ENCODE data around the gene RFPL3.

Gene RFPL3

GRCh38 chr22:32396255-32396654 is 38.6 kb downstream of the RFPL3 start:
- ChIA-PET POLR2A (no interaction called here), CTCF (interaction anchor here (0.6 kb wide), 1 partner anchor 16 kb away, joined by 6 read pairs; no protein-coding TSS in a partner anchor)
- H3K4me1 ChIP-seq (ENCODE audit: control insufficient read depth, insufficient read depth, low read length): no peaks in the 10 kb centered on the region
- TF ChIP-seq PRDM4 (tag by site-specific recombination; IDR thresholded peaks at IDR 0.05) (no peak), HOXA7 (CRISPR knock-in tag; IDR thresholded peaks at IDR 0.05; ENCODE audit: borderline replicate concordance) (no peak), ZNF423 (tag by site-specific recombination; IDR thresholded peaks at IDR 0.05) (no peak), ZNF530 (tag by site-specific recombination; IDR thresholded peaks at IDR 0.05; ENCODE audit: low read depth) (no peak), ZNF362 (tag by site-specific recombination; IDR thresholded peaks at IDR 0.05) (no peak), ZNF391 (tag by site-specific recombination; IDR thresholded peaks at IDR 0.05; ENCODE audit: borderline replicate concordance, low read depth) (no peak), GLI4 (tag by site-specific recombination; IDR thresholded peaks at IDR 0.05) (no peak), GFI1B (tag by site-specific recombination; IDR thresholded peaks at IDR 0.05) (no peak), ZBTB7A (tag by site-specific recombination; IDR thresholded peaks at IDR 0.05; ENCODE audit: low read depth) (no peak), ZBTB44 (tag by site-specific recombination; IDR thresholded peaks at IDR 0.05) (no peak), ZNF701 (tag by site-specific recombination; IDR thresholded peaks at IDR 0.05) (no peak)
- H3K9me3 ChIP-seq (ENCODE audit: control insufficient read depth, insufficient read depth, low read depth, low read length): no peaks in the 10 kb centered on the region
- no peak overlapping the region for H3K27ac ChIP-seq (ENCODE audit: extremely low read depth, low read depth, low read length)
- H3K36me3 ChIP-seq (ENCODE audit: control insufficient read depth in 2 of 2, insufficient read depth in 1 of 2, low read length in 2 of 2): peaks cover 85 to 99% of the 10 kb centered on the region in 2 experiments
- H3K4me3 ChIP-seq (ENCODE audit: low read depth, low read length): no peak overlapping the region

GRCh38 chr22:32396746-32397145 is 39.1 kb downstream of the RFPL3 start:
- Histone ChIP-seq H3K4me1 (ENCODE audit: control insufficient read depth, insufficient read depth, low read length) (no peaks in the 10 kb centered on the region), H3K36me3 (ENCODE audit: control insufficient read depth in 2 of 2, insufficient read depth in 1 of 2, low read length in 2 of 2) (peaks cover 81 to 99% of the 10 kb centered on the region in 2 experiments), H3K27ac (ENCODE audit: extremely low read depth, low read depth, low read length) (no peak overlapping the region), H3K4me3 (ENCODE audit: low read depth, low read length) (no peak overlapping the region), H3K9me3 (ENCODE audit: control insufficient read depth, insufficient read depth, low read depth, low read length) (no peaks in the 10 kb centered on the region)
- ChIA-PET POLR2A (no interaction called here), CTCF (interaction anchor here (0.6 kb wide), 1 partner anchor 16 kb away, joined by 6 read pairs; no protein-coding TSS in a partner anchor)
- no peak for TF ChIP-seq ZNF174 (tag by site-specific recombination; IDR thresholded peaks at IDR 0.05)
- TF ChIP-seq, protein P1, sequence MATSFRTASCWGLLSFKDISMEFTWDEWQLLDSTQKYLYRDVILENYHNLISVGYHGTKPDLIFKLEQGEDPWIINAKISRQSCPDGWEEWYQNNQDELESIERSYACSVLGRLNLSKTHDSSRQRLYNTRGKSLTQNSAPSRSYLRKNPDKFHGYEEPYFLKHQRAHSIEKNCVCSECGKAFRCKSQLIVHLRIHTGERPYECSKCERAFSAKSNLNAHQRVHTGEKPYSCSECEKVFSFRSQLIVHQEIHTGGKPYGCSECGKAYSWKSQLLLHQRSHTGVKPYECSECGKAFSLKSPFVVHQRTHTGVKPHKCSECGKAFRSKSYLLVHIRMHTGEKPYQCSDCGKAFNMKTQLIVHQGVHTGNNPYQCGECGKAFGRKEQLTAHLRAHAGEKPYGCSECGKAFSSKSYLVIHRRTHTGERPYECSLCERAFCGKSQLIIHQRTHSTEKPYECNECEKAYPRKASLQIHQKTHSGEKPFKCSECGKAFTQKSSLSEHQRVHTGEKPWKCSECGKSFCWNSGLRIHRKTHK (tag by site-specific recombination; IDR thresholded peaks at IDR 0.05): no peak
- TF ChIP-seq ZNF391 (tag by site-specific recombination; IDR thresholded peaks at IDR 0.05; ENCODE audit: borderline replicate concordance, low read depth): no peak
- TF ChIP-seq ZBTB1 (tag by site-specific recombination; IDR thresholded peaks at IDR 0.05): no peak
- TF ChIP-seq ZNF843 (tag by site-specific recombination; IDR thresholded peaks at IDR 0.05): no peak
- no peak for TF ChIP-seq ZNF514 (tag by site-specific recombination; IDR thresholded peaks at IDR 0.05)
- no peak for TF ChIP-seq HIC1 (tag by site-specific recombination; IDR thresholded peaks at IDR 0.05)
- no peak for TF ChIP-seq ZNF148 (tag by site-specific recombination; IDR thresholded peaks at IDR 0.05; ENCODE audit: borderline replicate concordance)
- TF ChIP-seq ZNF792 (tag by site-specific recombination; IDR thresholded peaks at IDR 0.05): no peak
- no peak for TF ChIP-seq KLF7 (tag by site-specific recombination; IDR thresholded peaks at IDR 0.05; ENCODE audit: borderline replicate concordance)
